Cerebellar cortex (tissue), 1 donor: ENCODE results near the gene IL10RA.

Experiments used
- DNase-seq: peaks from one replicate; pipeline ENCODE4 v3.0.0-alpha.2; 2015; ENCODE audit warnings: low spot score

IL10RA gene

GRCh38 chr11:117992136-117992535 is 5.9 kb downstream of the IL10RA start:
- no peak for DNase-seq

GRCh38 chr11:117992620-117993019 is 6.4 kb downstream of the IL10RA start:
- DNase-seq = no peak

GRCh38 chr11:117993988-117994745 is 8.0 kb downstream of the IL10RA start:
- no peak for DNase-seq

GRCh38 chr11:117995472-117995871 is 9.3 kb downstream of the IL10RA start:
- DNase-seq = no peak

- no peak for DNase-seq
Observed at GRCh38 chr11:117996058-117996457, 9.9 kb downstream of the IL10RA start.

GRCh38 chr11:117997406-117997805 is 11.2 kb downstream of the IL10RA start:
- no peak for DNase-seq

- DNase-seq = no peak
Observed at GRCh38 chr11:117997823-117998579, 11.8 kb downstream of the IL10RA start.

- DNase-seq = no peak
Observed at GRCh38 chr11:117998664-117999353, 12.6 kb downstream of the IL10RA start.

- no peak for DNase-seq
Observed at GRCh38 chr11:117999354-117999993, 13.3 kb downstream of the IL10RA start.

- DNase-seq = no peak
Observed at GRCh38 chr11:118000067-118000849, 14.1 kb downstream of the IL10RA start.

- no peak for DNase-seq
Observed at GRCh38 chr11:118000850-118001228, 14.6 kb downstream of the IL10RA start.

GRCh38 chr11:118001494-118001971 is 15.3 kb downstream of the IL10RA start:
- no peak for DNase-seq

- no peak for DNase-seq
Observed at GRCh38 chr11:118002010-118002540, 15.9 kb downstream of the IL10RA start.

- DNase-seq = no peak
Observed at GRCh38 chr11:118002541-118003423, 16.6 kb downstream of the IL10RA start.

GRCh38 chr11:118003456-118003855 is 17.3 kb downstream of the IL10RA start:
- DNase-seq = no peak

- DNase-seq = no peak
Observed at GRCh38 chr11:118004543-118005223, 18.5 kb downstream of the IL10RA start.

GRCh38 chr11:118005224-118006152 is 19.3 kb downstream of the IL10RA start:
- DNase-seq = no peak

GRCh38 chr11:118006153-118006534 is 19.9 kb downstream of the IL10RA start:
- no peak for DNase-seq
